Upper lobe of left lung (tissue), 4 donors: ENCODE data around the gene SUN1.

Source experiments
- CTCF ChIP-seq, 6 experiments: fragments of 450-650 bp in 4 of 6; fragments of 200-600 bp in 2 of 6; sonication (generic) in 2 of 6; IDR thresholded peaks; one replicate each; pipeline ENCODE4 v1.5.1; 2016 to 2019; ENCODE audit warnings: antibody characterized with exemption in 6 of 6
- EP300 ChIP-seq, 4 donors: sonication (generic); formaldehyde crosslinking; IDR thresholded peaks; one replicate each; pipeline ENCODE4 v1.5.1; 2017; ENCODE audit warnings: antibody characterized with exemption in 4 of 4, control low read depth in 2 of 4
- POLR2A ChIP-seq, 4 donors: fragments of 450-650 bp; IDR thresholded peaks; one replicate each; pipeline ENCODE4 v1.5.1; 2016 to 2017; ENCODE audit warnings: antibody characterized with exemption in 4 of 4, mild to moderate bottlenecking in 2 of 4
- POLR2AphosphoS5 ChIP-seq, 2 donors: sonication (generic); formaldehyde crosslinking; IDR thresholded peaks; one replicate each; pipeline ENCODE4 v1.5.1; 2017; ENCODE audit warnings: antibody characterized with exemption in 2 of 2

GRCh38 chr7:909358-910329 lies 77.4 kb downstream of the SUN1 start:
- TF ChIP-seq CTCF (IDR thresholded peaks at IDR 0.05) (no peak), POLR2A (IDR thresholded peaks at IDR 0.05) (no peak), POLR2AphosphoS5 (IDR thresholded peaks at IDR 0.05) (no peak), EP300 (IDR thresholded peaks at IDR 0.05) (no peak)
